Heart right ventricle (tissue), 16 donors: Measurements from ENCODE around the gene ITGA1. TPM values are rescaled to one million over a fixed set of nuclear protein-coding genes. Genes with fewer than 3 reads are reported as not detected.

Experiments
- ATAC-seq, 8 donors: fragments of 200-7000 bp; cut with Tn5 transposase; one replicate each; pipeline ENCODE4 v1.9.1; 2020; ENCODE audit warnings: mild to moderate bottlenecking in 8 of 8, moderate library complexity in 8 of 8, moderate number of reproducible peaks in 1 of 8
- DNase-seq, 2 donors: peaks; one replicate each; pipeline ENCODE4 v3.0.0-alpha.2; 2020
- H3K27ac ChIP-seq, 10 donors: fragments of 200-600 bp; sonication (generic) in 2 of 10; one replicate each; pipeline versions ENCODE4 v1.5.0 to v1.8.0; 2020 to 2022; ENCODE audit warnings: mild to moderate bottlenecking in 3 of 10
- H3K27me3 ChIP-seq, 7 donors: fragments of 200-600 bp; one replicate each; pipeline ENCODE4 v1.8.0; 2021 to 2022; ENCODE audit warnings: mild to moderate bottlenecking in 2 of 7
- H3K36me3 ChIP-seq, 9 donors: fragments of 200-600 bp; sonication (generic) in 1 of 9; one replicate each; pipeline versions ENCODE4 v1.5.0 to v1.8.0; 2020 to 2022; ENCODE audit warnings: mild to moderate bottlenecking in 2 of 9
- H3K4me1 ChIP-seq, 9 donors: fragments of 200-600 bp; sonication (generic) in 1 of 9; one replicate each; pipeline versions ENCODE4 v1.5.0 to v1.8.0; 2020 to 2022; ENCODE audit warnings: mild to moderate bottlenecking in 4 of 9
- H3K4me3 ChIP-seq, 10 donors: fragments of 200-600 bp; sonication (generic) in 2 of 10; one replicate each; pipeline versions ENCODE4 v1.5.0 to v1.8.0; 2020 to 2022; ENCODE audit warnings: mild to moderate bottlenecking in 7 of 10, moderate library complexity in 2 of 10
- H3K9me3 ChIP-seq, 11 donors: fragments of 200-600 bp in 10 of 11; sonication (generic) in 2 of 11; one replicate each; pipeline versions ENCODE4 v1.5.0 to v1.8.0; 2013 to 2022; ENCODE audit warnings: mild to moderate bottlenecking in 2 of 11, control low read depth in 1 of 11, moderate library complexity in 1 of 11
- WGBS, 2 donors: extraction: QIAGEN DNeasy Blood & Tissue Kit; methylation state at CpG; one replicate each; pipeline ENCODE4 v1.1.7; 2013; ENCODE audit warnings: inconsistent platforms in 1 of 2; 5-methylcytosine and 5-hydroxymethylcytosine counted together
- intact Hi-C, 10 donors: fragments of 100-400 bp; cut with DNase I; formaldehyde crosslinking; loops; one replicate each; pipeline versions ENCODE4 v1.11.1 to v1.14.2; 2022
- polyA plus RNA-seq, 2 donors: library from polyadenylated mRNA; stranded (reverse); fragments of 200-250 nt; gene quantifications; one replicate each; pipeline ENCODE4 v1.2.3, GENCODE V29; 2013
- total RNA-seq, 10 donors: library from RNA; stranded (reverse); fragmentation: NEBNext Ultra II Directional in 3 of 10; extraction: Animal tissue kit (Norgen Biotek cat#: 25700) in 3 of 10; gene quantifications; one replicate each; pipeline versions ENCODE4 v1.2.1 to v1.2.4, GENCODE V29; 2021 to 2023
- TF ChIP-seq, protein P1 (sequence below), 9 donors: fragments of 200-600 bp; sonication (generic) in 2 of 9; IDR thresholded peaks; one replicate each; pipeline versions ENCODE4 v1.5.0 to v1.8.0; 2021 to 2022; ENCODE audit warnings: antibody characterized with exemption in 9 of 9, mild to moderate bottlenecking in 5 of 9, moderate library complexity in 1 of 9
- donor health status: Arrhythmogenic right ventricular cardiomyopathy.
- donor health status: ischemic (EF 13 %, LVEDD 7.1; RV severe dilation, severe dysfunction).
- donor health status: healthy with polysubstance abuse.
- donor health status: DM: no; HTN: yes; CAD: no.
- donor health status: DM: no; HTN: no; CAD: no.
- donor health status: ischemic (EF 25% LVEDD 6.9; RV normal size, moderate dysfunction).
- donor health status: ischemic (EF 25% LVEDD 5.7; RV mildly dilated, moderate dysfunction).
- donor health status: healthy.
- donor health status: DM: yes; HTN: yes; CAD: no.
- donor health status: Ischemic cardiomyopathy.
- donor health status: ischemic (EF 35%, LVEDD 5.7; RV mildly dilated, moderate dysfunction).
- donor health status: nonischemic (EF 11% LVEDD 7.7; RV severe dilation, severe dysfunction).
- donor health status: DM: yes; HTN: yes; CAD: no.
- donor health status: PGD.
- donor health status: ischemic (EF 29% LVEDD 5.4; RV normal size, mild dysfunction).
- donor health status: nonischemic (EF 23%, LVEDD 6.1; RV moderate dilation, normal function).

Gene ITGA1
- total and polyA plus RNA-seq, 12 donors, result 7.7 to 48.2 (median 24.3) TPM

DNA sequence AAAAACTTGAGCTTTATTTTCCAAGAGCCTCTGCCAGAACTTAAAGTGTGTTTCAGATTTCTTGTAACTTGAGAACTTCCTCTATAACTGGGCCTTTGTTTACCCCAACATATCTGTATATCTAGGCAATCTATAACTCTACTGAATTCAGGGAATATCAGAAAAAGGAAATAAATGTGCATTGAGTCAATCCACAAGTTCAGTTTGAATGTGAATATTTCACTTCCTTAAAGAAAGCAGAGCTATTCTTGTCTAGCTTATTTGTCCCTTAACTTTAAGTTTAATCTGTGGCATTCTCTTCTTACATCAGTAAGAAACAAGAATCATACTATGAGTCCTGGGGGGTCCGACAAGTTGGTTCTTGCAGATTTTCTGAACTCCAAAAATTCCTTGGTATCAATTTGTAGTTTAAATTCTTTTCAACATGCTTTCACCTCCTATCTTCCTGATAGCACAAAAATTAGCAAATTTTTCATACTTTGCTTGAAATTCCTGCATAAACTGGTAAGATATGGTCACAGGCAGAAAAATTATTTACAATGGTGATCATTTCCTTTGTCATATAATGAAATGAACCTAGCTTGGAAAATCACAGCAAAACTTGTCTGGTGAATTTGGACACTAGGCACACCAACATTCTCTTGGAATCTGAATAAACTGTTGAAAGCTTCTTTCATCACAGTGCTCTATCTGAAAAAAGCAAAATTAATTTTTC is 19.8 kb upstream of the ITGA1 start:
- 74 to 83% methylated on average over 1 of the region's 1 CpG for WGBS, 2 donors
- TF ChIP-seq, protein P1, sequence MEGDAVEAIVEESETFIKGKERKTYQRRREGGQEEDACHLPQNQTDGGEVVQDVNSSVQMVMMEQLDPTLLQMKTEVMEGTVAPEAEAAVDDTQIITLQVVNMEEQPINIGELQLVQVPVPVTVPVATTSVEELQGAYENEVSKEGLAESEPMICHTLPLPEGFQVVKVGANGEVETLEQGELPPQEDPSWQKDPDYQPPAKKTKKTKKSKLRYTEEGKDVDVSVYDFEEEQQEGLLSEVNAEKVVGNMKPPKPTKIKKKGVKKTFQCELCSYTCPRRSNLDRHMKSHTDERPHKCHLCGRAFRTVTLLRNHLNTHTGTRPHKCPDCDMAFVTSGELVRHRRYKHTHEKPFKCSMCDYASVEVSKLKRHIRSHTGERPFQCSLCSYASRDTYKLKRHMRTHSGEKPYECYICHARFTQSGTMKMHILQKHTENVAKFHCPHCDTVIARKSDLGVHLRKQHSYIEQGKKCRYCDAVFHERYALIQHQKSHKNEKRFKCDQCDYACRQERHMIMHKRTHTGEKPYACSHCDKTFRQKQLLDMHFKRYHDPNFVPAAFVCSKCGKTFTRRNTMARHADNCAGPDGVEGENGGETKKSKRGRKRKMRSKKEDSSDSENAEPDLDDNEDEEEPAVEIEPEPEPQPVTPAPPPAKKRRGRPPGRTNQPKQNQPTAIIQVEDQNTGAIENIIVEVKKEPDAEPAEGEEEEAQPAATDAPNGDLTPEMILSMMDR (IDR thresholded peaks at IDR 0.05), result no peak
- H3K27ac ChIP-seq, result peak overlapping the region in 2 of 10 donors; percentile 1 to 54
- H3K9me3 ChIP-seq, result peaks cover 0 to 5% (median 0%) of the 10 kb centered on the region in 11 donors
- no peaks in the 10 kb centered on the region for H3K27me3 ChIP-seq
- ATAC-seq (no peak), DNase-seq (no peak)
- H3K4me3 ChIP-seq, result no peak overlapping the region
- intact Hi-C loops, result no loop called here
- peaks cover 0 to 18% (median 10%) of the 10 kb centered on the region in 9 donors for H3K4me1 ChIP-seq
- no peaks in the 10 kb centered on the region for H3K36me3 ChIP-seq

DNA sequence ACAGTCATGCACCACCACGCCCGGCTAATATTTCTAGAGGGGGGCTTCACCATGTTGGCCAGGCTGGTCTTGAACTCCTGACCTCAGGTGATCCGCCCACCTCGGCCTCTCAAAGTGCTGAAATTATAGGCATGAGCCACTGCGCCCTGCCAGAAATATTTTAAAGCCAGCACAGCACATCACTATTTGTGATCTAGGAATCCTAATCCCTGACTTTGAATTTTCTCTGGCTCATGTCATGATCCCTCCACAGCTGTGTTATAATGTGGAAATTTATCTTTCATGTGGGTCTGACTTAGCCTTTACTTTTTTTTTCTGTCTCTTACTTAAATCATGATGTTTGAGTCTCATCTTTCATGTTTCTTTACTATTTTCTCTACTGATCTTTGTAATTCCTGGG is 18.7 kb upstream of the ITGA1 start:
- ATAC-seq (no peak), DNase-seq (no peak)
- intact Hi-C loops, result no loop called here
- TF ChIP-seq, protein P1 (IDR thresholded peaks at IDR 0.05), result no peak
- Histone ChIP-seq H3K27ac (peak overlapping the region in 1 of 10 donors; percentile 54), H3K4me1 (peaks cover 0 to 27% (median 16%) of the 10 kb centered on the region in 9 donors), H3K27me3 (no peaks in the 10 kb centered on the region), H3K4me3 (no peak overlapping the region), H3K9me3 (peaks cover 0 to 5% (median 0%) of the 10 kb centered on the region in 11 donors), H3K36me3 (no peaks in the 10 kb centered on the region)
- WGBS, 2 donors, result 91 to 93% methylated on average over 5 of the region's 5 CpGs

DNA sequence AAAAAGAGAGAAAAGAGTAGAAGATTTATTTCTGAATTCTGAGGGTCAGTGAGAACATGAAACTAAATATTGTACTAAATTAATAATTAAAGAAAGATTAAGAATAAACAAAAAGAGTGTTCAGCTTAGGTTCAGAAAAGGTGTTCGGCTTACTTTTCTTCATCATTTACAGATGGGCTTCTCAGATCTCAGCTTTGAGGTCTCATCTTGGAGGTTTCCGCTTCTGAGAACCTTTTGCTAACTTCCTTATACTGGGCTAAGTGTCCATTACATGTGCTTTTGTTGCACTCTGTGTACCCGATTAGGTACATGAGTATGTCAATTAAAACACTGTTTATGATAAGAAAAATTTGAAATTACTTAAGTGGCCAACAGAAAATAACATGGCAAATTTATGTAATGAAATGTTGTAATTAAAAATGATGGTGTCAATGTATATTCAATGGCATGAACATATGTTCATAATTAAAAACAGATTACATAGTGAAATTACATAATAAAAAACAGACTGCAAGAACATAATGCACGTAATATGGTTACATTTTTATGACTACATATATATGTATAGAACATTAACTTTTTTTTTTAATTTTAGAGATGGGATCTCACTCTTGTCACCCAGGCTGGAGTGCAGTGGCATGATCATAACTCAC is 17.3 kb upstream of the ITGA1 start:
- intact Hi-C loops, result loop anchor here in 1 of 10 donors (5.0 kb wide), 1 partner anchor 43 kb away; no protein-coding TSS in a partner anchor
- 98% methylated on average over 4 of the region's 4 CpGs for WGBS, 2 donors
- no peak overlapping the region for H3K27ac ChIP-seq
- no peak for ATAC-seq
- no peaks in the 10 kb centered on the region for H3K27me3 ChIP-seq
- H3K4me1 ChIP-seq, result peaks cover 0 to 34% (median 24%) of the 10 kb centered on the region in 9 donors
- DNase-seq, result no peak
- TF ChIP-seq, protein P1 (IDR thresholded peaks at IDR 0.05), result no peak
- no peaks in the 10 kb centered on the region for H3K9me3 ChIP-seq
- no peaks in the 10 kb centered on the region for H3K36me3 ChIP-seq
- no peak overlapping the region for H3K4me3 ChIP-seq

- peaks cover 0 to 39% (median 25%) of the 10 kb centered on the region in 9 donors for H3K4me1 ChIP-seq
- H3K9me3 ChIP-seq, result no peaks in the 10 kb centered on the region
- ATAC-seq, result no peak
- no peak for DNase-seq
- TF ChIP-seq, protein P1 (IDR thresholded peaks at IDR 0.05), result no peak
- no peaks in the 10 kb centered on the region for H3K27me3 ChIP-seq
- H3K27ac ChIP-seq, result peak overlapping the region in 3 of 10 donors; percentile 79 to 87 (median 81)
- WGBS, 2 donors, result 69 to 75% methylated on average over 3 of the region's 3 CpGs
- no peak overlapping the region for H3K4me3 ChIP-seq
- intact Hi-C loops, result loop anchor here in 1 of 10 donors (5.0 kb wide), 1 partner anchor 44 kb away; no protein-coding TSS in a partner anchor
- H3K36me3 ChIP-seq, result no peaks in the 10 kb centered on the region
Measured at GRCh38 chr5:52771343-52772039, 16.2 kb upstream of the ITGA1 start.
